Measurements from ENCODE around the gene CNOT8.

CNOT8 gene

DNA sequence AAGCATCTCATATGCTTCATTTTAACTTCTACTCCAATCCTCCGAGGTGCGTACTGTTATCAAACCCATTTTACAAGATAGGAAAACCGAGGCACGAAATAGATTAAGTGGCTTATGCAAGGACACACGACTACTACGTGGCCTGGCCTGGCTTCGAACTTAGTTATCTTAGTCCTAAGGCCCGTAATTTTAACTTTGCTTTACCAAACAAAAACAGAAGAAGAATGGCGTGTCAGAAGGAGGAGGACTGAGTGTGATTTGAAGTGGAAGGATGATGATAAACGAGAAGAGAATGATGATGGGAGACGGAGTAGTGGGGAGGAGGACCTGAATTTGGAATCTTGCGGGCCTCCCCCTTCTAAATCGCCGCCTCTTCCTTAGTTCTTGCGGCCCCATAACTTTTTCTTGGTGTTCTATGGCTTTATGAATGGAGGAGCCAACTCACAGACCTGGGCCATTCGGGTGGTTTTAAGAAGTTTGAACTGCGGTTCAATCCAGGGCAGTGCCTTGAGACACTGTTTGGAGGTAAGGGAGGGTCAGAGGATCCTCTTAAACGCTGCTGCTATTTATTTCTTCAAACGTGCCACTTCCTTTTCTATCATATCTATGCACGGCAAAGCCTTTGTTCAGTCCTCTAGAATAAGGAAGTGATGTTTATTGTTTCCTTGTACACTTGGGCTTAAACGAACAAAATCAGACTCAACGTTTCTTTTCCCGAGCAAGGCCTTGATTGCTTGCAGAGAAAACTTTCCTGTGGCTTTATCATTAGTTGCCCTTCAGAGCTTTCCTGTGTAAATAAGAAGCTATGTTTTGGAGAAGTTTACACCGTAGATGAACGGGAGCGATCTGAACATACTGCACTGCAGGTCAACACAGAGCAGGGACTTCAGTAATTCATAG is 795 bp downstream of the CNOT8 start:
- POLR2A ChIA-PET, result interaction anchor here (0.6 to 2.5 kb wide), 12 partner anchors 8 to 205 kb away, joined by 3 to 14 read pairs (median 4); partner anchors contain the start of genes FAXDC2 and GEMIN5
- TF ChIP-seq ARNT (IDR thresholded peaks at IDR 0.05), result no peak
- no peak for TF ChIP-seq LEF1 (IDR thresholded peaks at IDR 0.05; ENCODE audit: borderline replicate concordance)
- no peak for TF ChIP-seq BHLHE40 (IDR thresholded peaks at IDR 0.05; ENCODE audit: borderline replicate concordance)
- no peak for TF ChIP-seq SUZ12 (IDR thresholded peaks at IDR 0.05)
- no peak for TF ChIP-seq CTBP1 (IDR thresholded peaks at IDR 0.05; ENCODE audit: borderline replicate concordance)
- TF ChIP-seq L3MBTL2 (conservative IDR thresholded peaks at IDR 0.05), result no peak
- no peak for TF ChIP-seq FOXK2 (IDR thresholded peaks at IDR 0.05)
- no peak for TF ChIP-seq ELF4 (IDR thresholded peaks at IDR 0.05)
- TF ChIP-seq NFRKB (IDR thresholded peaks at IDR 0.05), result no peak
- no peak for TF ChIP-seq ZNF384 (IDR thresholded peaks at IDR 0.05)
- no peak for TF ChIP-seq SP1 (IDR thresholded peaks at IDR 0.05)
- TF ChIP-seq FOXM1 (IDR thresholded peaks at IDR 0.05; ENCODE audit: borderline replicate concordance), result no peak
- TF ChIP-seq FOXA1 (IDR thresholded peaks at IDR 0.05), result no peak
- TF ChIP-seq, protein P1, sequence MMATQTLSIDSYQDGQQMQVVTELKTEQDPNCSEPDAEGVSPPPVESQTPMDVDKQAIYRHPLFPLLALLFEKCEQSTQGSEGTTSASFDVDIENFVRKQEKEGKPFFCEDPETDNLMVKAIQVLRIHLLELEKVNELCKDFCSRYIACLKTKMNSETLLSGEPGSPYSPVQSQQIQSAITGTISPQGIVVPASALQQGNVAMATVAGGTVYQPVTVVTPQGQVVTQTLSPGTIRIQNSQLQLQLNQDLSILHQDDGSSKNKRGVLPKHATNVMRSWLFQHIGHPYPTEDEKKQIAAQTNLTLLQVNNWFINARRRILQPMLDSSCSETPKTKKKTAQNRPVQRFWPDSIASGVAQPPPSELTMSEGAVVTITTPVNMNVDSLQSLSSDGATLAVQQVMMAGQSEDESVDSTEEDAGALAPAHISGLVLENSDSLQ (IDR thresholded peaks at IDR 0.05), result no peak
- TF ChIP-seq TARDBP (IDR thresholded peaks at IDR 0.05), result no peak
- no peak for TF ChIP-seq HDGF (IDR thresholded peaks at IDR 0.05; ENCODE audit: borderline replicate concordance)
- DNase-seq (ENCODE audit: extremely low spot score), result no peak
- CTCF ChIA-PET, result interaction anchor here (0.6 kb wide), 1 partner anchor 335 kb away, joined by 3 read pairs; no protein-coding TSS in a partner anchor

DNA sequence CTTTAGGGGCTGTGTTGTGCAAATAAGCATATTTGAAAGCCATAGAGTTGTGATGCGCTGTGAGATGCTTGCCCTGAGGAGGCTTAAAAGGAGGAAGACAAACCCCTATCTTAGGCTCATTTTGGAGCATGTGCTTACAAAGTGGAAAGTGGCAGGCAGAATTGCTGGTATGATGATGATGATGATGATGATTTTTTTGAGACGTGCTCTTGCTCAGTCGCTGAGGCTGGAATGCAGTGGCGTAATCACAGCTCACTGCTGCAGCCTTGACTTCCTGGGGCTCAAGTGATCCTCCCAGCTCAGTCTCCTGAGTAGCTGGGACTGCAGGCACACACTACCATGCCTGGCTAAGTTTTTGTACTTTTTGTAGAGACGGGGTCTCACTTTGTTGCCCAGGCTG is 1.7 kb downstream of the CNOT8 start:
- DNase-seq (ENCODE audit: extremely low spot score), result no peak
- TF ChIP-seq CTBP1 (IDR thresholded peaks at IDR 0.05; ENCODE audit: borderline replicate concordance), result no peak
- ChIA-PET POLR2A (interaction anchor here (1.3 kb wide), 1 partner anchor 9 kb away, joined by 5 read pairs; the partner anchor contains the start of gene FAXDC2), CTCF (interaction anchor here (0.7 kb wide), 1 partner anchor 16 kb away, joined by 3 read pairs; no protein-coding TSS in a partner anchor)

DNA sequence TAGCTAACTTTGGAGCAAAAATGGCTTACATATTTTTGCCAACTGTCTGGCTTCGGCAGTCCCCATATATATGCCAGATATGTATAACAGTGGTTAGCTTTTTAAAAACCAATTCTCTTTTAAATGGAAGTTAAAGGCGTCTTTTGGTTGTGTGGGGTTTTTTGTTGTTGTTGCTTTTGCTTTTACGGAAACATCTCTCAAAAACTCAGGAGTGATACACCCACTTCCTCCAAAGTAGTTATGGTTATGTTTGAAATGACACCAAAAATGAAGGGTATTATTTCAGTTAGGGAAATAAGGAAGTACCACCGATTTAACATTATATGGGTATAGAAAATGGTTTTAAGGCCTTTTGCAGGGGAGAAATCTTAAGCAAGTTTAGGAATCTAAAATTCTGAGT is 2.3 kb downstream of the CNOT8 start:
- CTCF ChIA-PET, result interaction anchor here (0.7 kb wide), 1 partner anchor 16 kb away, joined by 3 read pairs; no protein-coding TSS in a partner anchor

DNA sequence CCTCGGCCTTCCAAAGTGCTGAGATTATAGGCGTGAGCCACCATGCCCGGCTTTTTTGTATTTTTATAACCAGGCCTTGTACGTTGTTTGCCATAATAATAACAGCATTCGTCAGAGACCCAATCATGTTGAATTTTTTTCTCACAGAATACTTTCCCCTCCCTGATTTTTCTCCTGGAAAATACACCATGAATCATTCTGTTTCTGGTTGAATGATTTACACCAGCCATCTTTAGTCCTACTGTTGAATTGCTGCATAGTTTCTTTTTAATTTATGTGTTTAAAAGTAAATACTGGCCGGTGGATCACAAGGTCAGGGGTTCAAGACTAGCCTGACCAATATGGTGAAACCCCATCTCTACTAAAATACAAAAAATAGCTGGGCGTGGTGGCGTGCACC is 3.5 kb downstream of the CNOT8 start:
- no peak for DNase-seq (ENCODE audit: extremely low spot score)
- TF ChIP-seq SUZ12 (IDR thresholded peaks at IDR 0.05) (no peak), FOXK2 (IDR thresholded peaks at IDR 0.05) (no peak), ZNF384 (IDR thresholded peaks at IDR 0.05) (no peak), L3MBTL2 (conservative IDR thresholded peaks at IDR 0.05) (no peak), CTBP1 (IDR thresholded peaks at IDR 0.05; ENCODE audit: borderline replicate concordance) (no peak), FOXM1 (IDR thresholded peaks at IDR 0.05; ENCODE audit: borderline replicate concordance) (no peak), ARNT (IDR thresholded peaks at IDR 0.05) (no peak), NFRKB (IDR thresholded peaks at IDR 0.05) (no peak), LEF1 (IDR thresholded peaks at IDR 0.05; ENCODE audit: borderline replicate concordance) (no peak), HDGF (IDR thresholded peaks at IDR 0.05; ENCODE audit: borderline replicate concordance) (no peak), SP1 (IDR thresholded peaks at IDR 0.05) (no peak)
- TF ChIP-seq, protein P1 (IDR thresholded peaks at IDR 0.05), result no peak
- ChIA-PET POLR2A (no interaction called here), CTCF (no interaction called here)

More for the DNA sequence above, 2.3 kb downstream of the CNOT8 start:
- no peak for DNase-seq (ENCODE audit: extremely low spot score)
- POLR2A ChIA-PET, result no interaction called here
- TF ChIP-seq ZNF384 (IDR thresholded peaks at IDR 0.05) (no peak), FOXM1 (IDR thresholded peaks at IDR 0.05; ENCODE audit: borderline replicate concordance) (no peak), SUZ12 (IDR thresholded peaks at IDR 0.05) (no peak), HDGF (IDR thresholded peaks at IDR 0.05; ENCODE audit: borderline replicate concordance) (no peak), FOXK2 (IDR thresholded peaks at IDR 0.05) (no peak), BHLHE40 (IDR thresholded peaks at IDR 0.05; ENCODE audit: borderline replicate concordance) (no peak), FOXA1 (IDR thresholded peaks at IDR 0.05) (no peak), ARNT (IDR thresholded peaks at IDR 0.05) (no peak), ELF4 (IDR thresholded peaks at IDR 0.05) (no peak), CTBP1 (IDR thresholded peaks at IDR 0.05; ENCODE audit: borderline replicate concordance) (no peak), SP1 (IDR thresholded peaks at IDR 0.05) (no peak), LEF1 (IDR thresholded peaks at IDR 0.05; ENCODE audit: borderline replicate concordance) (no peak), L3MBTL2 (conservative IDR thresholded peaks at IDR 0.05) (no peak), TARDBP (IDR thresholded peaks at IDR 0.05) (no peak), NFRKB (IDR thresholded peaks at IDR 0.05) (no peak)
- TF ChIP-seq, protein P1 (IDR thresholded peaks at IDR 0.05), result no peak

DNA sequence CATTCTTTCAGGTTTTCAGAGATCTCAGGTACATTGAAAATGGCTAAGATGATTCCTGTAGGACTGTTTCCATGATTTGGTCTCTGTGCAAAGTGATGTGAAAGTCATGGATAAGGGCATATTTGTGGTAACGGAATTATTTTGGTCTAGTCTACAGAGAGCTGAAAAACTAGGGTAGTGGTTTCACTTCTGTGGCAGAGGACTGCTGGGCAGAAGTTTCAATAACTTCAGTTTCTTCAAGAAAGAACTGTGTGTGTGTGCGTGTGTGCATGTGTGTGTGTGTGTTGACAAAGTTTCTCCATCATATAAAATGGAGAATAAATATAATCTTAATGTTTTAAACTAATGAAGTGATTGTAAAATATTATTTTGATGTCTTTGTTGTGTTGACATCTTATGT is 4.3 kb downstream of the CNOT8 start:
- ChIA-PET POLR2A (interaction anchor here (1.2 kb wide), 1 partner anchor 12 kb away, joined by 3 read pairs; the partner anchor contains the start of gene FAXDC2), CTCF (interaction anchor here (0.6 to 1.2 kb wide), 2 partner anchors 10 to 43 kb away, joined by 3 read pairs; no protein-coding TSS in a partner anchor)
- DNase-seq (ENCODE audit: extremely low spot score), result no peak
- TF ChIP-seq CTBP1 (IDR thresholded peaks at IDR 0.05; ENCODE audit: borderline replicate concordance), result no peak
- TF ChIP-seq BHLHE40 (IDR thresholded peaks at IDR 0.05; ENCODE audit: borderline replicate concordance), result no peak
- TF ChIP-seq L3MBTL2 (conservative IDR thresholded peaks at IDR 0.05), result no peak
- no peak for TF ChIP-seq HDGF (IDR thresholded peaks at IDR 0.05; ENCODE audit: borderline replicate concordance)
- no peak for TF ChIP-seq LEF1 (IDR thresholded peaks at IDR 0.05; ENCODE audit: borderline replicate concordance)
- TF ChIP-seq ELF4 (IDR thresholded peaks at IDR 0.05), result no peak
- TF ChIP-seq FOXK2 (IDR thresholded peaks at IDR 0.05), result no peak
- no peak for TF ChIP-seq FOXM1 (IDR thresholded peaks at IDR 0.05; ENCODE audit: borderline replicate concordance)
- TF ChIP-seq NFRKB (IDR thresholded peaks at IDR 0.05), result no peak
- TF ChIP-seq, protein P1 (IDR thresholded peaks at IDR 0.05), result no peak
- TF ChIP-seq ZNF384 (IDR thresholded peaks at IDR 0.05), result no peak
- TF ChIP-seq ARNT (IDR thresholded peaks at IDR 0.05), result no peak

Measured in HEK293T (cell line).